K562 (cell line): ENCODE results near the gene B3GALT4. TPM values are rescaled to one million over a fixed set of nuclear protein-coding genes. Genes with fewer than 3 reads are reported as not detected.

Experiments used
- ATF1 ChIP-seq, 2 experiments: fragments of 450-650 bp in 1 of 2; IDR thresholded peaks; 2 replicates each; pipeline ENCODE4 v1.6.1; 2016; ENCODE audit warnings: missing compliant biosample characterization in 1 of 2, missing genetic modification characterization in 1 of 2
- CBX2 ChIP-seq: fragments of 200-600 bp; sonication (generic); IDR thresholded peaks from one replicate; pipeline ENCODE4 v1.6.1; 2012; ENCODE audit warnings: mild to moderate bottlenecking, low read length, inconsistent platforms; ENCODE audit not compliant: insufficient read depth, poor library complexity, severe bottlenecking
- CHD2 ChIP-seq: IDR thresholded peaks from 2 replicates; pipeline ENCODE4 v1.6.1; 2011; ENCODE audit warnings: low read depth, low read length
- CXXC5 ChIP-seq: fragments of 250-450 bp; sonication (Bioruptor Pico); IDR thresholded peaks from 2 replicates; pipeline ENCODE4 v1.8.0; 2022; ENCODE audit warnings: inconsistent platforms, mild to moderate bottlenecking, moderate library complexity
- E2F3 ChIP-seq: fragments of 250-450 bp; sonication (Bioruptor Pico); IDR thresholded peaks from 2 replicates; pipeline ENCODE4 v1.4.0; 2020; ENCODE audit warnings: mild to moderate bottlenecking
- EP400 ChIP-seq: fragments of 450-650 bp; IDR thresholded peaks from 2 replicates; pipeline ENCODE4 v1.6.1; 2017; ENCODE audit warnings: antibody characterized with exemption, mild to moderate bottlenecking, moderate library complexity
- HDGF ChIP-seq: fragments of 450-650 bp; IDR thresholded peaks from 2 replicates; pipeline ENCODE4 v1.6.1; 2016
- KAT2B ChIP-seq: IDR thresholded peaks from one replicate; pipeline ENCODE4 v1.6.1; 2012; ENCODE audit warnings: low read depth, mild to moderate bottlenecking, control low read depth, inconsistent platforms, low read length, moderate library complexity
- NFYB ChIP-seq: IDR thresholded peaks from 2 replicates; pipeline ENCODE4 v1.6.1; 2011; ENCODE audit warnings: mild to moderate bottlenecking, moderate library complexity; ENCODE audit not compliant: insufficient read length; ENCODE audit errors: extremely low read depth
- SIN3A ChIP-seq, 2 experiments: fragments of 150-350 bp in 1 of 2; IDR thresholded peaks; 2 replicates each; pipeline ENCODE4 v1.6.1; 2011 to 2016; ENCODE audit warnings: borderline replicate concordance in 2 of 2, low read depth in 2 of 2, low read length in 2 of 2, mild to moderate bottlenecking in 2 of 2, moderate library complexity in 2 of 2; ENCODE audit not compliant: control insufficient read depth in 1 of 2
- TGIF2 ChIP-seq: sonication (generic); formaldehyde crosslinking; IDR thresholded peaks from 2 replicates; pipeline ENCODE4 v1.8.1; 2022; ENCODE audit warnings: mild to moderate bottlenecking, missing genetic modification reagents, moderate library complexity
- TRIM24 ChIP-seq, 2 experiments: fragments of 450-650 bp; IDR thresholded peaks; 2 replicates each; pipeline ENCODE4 v1.6.1; 2016
- ZNF444 ChIP-seq: fragments of 250-450 bp; sonication (Bioruptor Pico); IDR thresholded peaks from 2 replicates; pipeline ENCODE4 v1.4.0; 2020; ENCODE audit warnings: mild to moderate bottlenecking, moderate library complexity
- ZNF717 ChIP-seq: fragments of 250-450 bp; sonication (Bioruptor Pico); IDR thresholded peaks from 2 replicates; pipeline ENCODE4 v1.5.0; 2021
- ZNF778 ChIP-seq: fragments of 450-650 bp; formaldehyde crosslinking; IDR thresholded peaks from 2 replicates; pipeline ENCODE4 v1.4.0; 2020; ENCODE audit warnings: mild to moderate bottlenecking, moderate library complexity
- polyA plus RNA-seq, 8 experiments: library from polyadenylated mRNA; depleted of rRNA in 4 of 8; stranded (reverse) in 5 of 8; unstranded in 3 of 8; fragments of >200 nt; fragmentation: Nextera tagmentation in 2 of 8; fragmentation: Illumina TruSeq in 1 of 8; extraction: Ambion mirVana in 2 of 8; extraction: Trizol in 1 of 8; gene quantifications; 2 replicates each; pipeline versions ENCODE4 v1.2.1 to v1.2.3, GENCODE V29; 2011 to 2014; ENCODE audit warnings: inconsistent platforms in 1 of 8, missing spikeins in 1 of 8
- total RNA-seq, 7 experiments: library from RNA; depleted of rRNA in 6 of 7; stranded (reverse); fragments of >200 nt in 6 of 7; fragmentation: Illumina TruSeq in 2 of 7; extraction: Trizol in 2 of 7; gene quantifications; 2 replicates each; pipeline versions ENCODE4 v1.2.1 to v1.2.3, GENCODE V29; 2011 to 2021; ENCODE audit warnings: low replicate concordance in 1 of 7
- TF ChIP-seq, protein P1 (sequence below), 2 experiments: fragments of 450-650 bp; IDR thresholded peaks; 2 replicates each; pipeline ENCODE4 v1.6.1; 2016; ENCODE audit warnings: mild to moderate bottlenecking in 2 of 2, borderline replicate concordance in 1 of 2, low read depth in 1 of 2, moderate library complexity in 1 of 2

B3GALT4 gene
- total and polyA plus RNA-seq, 9 of the 15 experiments (the other 6 are each of a cell fraction or from before 2014, with no cell fraction given): 0.11 to 1.3 (median 0.53) TPM; not detected in 1

DNA sequence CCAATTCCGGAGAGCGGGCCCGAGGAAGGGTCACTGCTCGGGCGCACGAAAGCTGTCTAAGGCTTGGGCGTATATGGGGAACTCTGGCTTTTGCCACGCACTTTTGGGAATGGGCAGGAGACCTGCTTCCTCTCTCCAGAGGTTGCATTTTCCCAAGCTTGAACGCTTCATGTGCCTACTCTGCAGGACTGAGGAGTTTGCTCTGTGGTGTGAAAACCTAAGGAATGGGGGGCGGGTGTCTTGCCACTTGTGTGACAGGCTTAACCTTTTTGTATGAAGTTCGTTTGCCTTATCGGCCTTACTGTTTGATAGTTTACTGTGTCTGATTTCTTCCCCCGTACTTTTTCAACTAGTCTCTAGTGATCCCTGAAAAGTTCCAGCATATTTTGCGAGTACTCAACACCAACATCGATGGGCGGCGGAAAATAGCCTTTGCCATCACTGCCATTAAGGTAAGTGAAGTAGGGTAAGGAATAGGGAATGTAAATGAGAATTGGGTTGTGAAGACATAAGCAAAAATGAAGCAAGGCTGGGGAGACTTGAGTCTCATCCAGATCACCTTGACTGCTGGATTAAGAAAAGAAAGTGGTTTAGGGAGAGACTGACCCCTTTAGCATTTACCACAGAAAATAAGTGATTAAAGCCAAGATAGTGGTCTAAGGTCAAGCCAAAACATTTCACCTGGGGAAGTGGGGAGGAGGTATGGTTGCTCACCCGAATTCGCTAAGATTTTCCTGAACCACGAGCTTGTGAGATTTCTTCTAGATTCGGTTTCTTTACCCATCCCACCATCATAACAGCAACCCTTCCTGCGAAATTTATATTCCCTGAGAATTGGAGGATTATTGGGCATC is 4.4 kb upstream of the B3GALT4 start (continued):
- peak; percentile 4; the same call in 1 of the 2 replicates for TF ChIP-seq CHD2
- no peak for TF ChIP-seq ZNF444
- TF ChIP-seq NFYB: no peak
- TF ChIP-seq ZNF778 (CRISPR knock-in tag): no peak
- TF ChIP-seq TGIF2: no peak
- TF ChIP-seq CXXC5 (CRISPR knock-in tag): no peak
- no peak for TF ChIP-seq KAT2B
- TF ChIP-seq TRIM24 (IDR thresholded peaks at IDR 0.05): no peak
- TF ChIP-seq EP400: no peak
- TF ChIP-seq CBX2: no peak
- TF ChIP-seq E2F3: 0 out of 2 replicates have a peak, but pooled peaks have one; percentile 35
- TF ChIP-seq, protein P1, sequence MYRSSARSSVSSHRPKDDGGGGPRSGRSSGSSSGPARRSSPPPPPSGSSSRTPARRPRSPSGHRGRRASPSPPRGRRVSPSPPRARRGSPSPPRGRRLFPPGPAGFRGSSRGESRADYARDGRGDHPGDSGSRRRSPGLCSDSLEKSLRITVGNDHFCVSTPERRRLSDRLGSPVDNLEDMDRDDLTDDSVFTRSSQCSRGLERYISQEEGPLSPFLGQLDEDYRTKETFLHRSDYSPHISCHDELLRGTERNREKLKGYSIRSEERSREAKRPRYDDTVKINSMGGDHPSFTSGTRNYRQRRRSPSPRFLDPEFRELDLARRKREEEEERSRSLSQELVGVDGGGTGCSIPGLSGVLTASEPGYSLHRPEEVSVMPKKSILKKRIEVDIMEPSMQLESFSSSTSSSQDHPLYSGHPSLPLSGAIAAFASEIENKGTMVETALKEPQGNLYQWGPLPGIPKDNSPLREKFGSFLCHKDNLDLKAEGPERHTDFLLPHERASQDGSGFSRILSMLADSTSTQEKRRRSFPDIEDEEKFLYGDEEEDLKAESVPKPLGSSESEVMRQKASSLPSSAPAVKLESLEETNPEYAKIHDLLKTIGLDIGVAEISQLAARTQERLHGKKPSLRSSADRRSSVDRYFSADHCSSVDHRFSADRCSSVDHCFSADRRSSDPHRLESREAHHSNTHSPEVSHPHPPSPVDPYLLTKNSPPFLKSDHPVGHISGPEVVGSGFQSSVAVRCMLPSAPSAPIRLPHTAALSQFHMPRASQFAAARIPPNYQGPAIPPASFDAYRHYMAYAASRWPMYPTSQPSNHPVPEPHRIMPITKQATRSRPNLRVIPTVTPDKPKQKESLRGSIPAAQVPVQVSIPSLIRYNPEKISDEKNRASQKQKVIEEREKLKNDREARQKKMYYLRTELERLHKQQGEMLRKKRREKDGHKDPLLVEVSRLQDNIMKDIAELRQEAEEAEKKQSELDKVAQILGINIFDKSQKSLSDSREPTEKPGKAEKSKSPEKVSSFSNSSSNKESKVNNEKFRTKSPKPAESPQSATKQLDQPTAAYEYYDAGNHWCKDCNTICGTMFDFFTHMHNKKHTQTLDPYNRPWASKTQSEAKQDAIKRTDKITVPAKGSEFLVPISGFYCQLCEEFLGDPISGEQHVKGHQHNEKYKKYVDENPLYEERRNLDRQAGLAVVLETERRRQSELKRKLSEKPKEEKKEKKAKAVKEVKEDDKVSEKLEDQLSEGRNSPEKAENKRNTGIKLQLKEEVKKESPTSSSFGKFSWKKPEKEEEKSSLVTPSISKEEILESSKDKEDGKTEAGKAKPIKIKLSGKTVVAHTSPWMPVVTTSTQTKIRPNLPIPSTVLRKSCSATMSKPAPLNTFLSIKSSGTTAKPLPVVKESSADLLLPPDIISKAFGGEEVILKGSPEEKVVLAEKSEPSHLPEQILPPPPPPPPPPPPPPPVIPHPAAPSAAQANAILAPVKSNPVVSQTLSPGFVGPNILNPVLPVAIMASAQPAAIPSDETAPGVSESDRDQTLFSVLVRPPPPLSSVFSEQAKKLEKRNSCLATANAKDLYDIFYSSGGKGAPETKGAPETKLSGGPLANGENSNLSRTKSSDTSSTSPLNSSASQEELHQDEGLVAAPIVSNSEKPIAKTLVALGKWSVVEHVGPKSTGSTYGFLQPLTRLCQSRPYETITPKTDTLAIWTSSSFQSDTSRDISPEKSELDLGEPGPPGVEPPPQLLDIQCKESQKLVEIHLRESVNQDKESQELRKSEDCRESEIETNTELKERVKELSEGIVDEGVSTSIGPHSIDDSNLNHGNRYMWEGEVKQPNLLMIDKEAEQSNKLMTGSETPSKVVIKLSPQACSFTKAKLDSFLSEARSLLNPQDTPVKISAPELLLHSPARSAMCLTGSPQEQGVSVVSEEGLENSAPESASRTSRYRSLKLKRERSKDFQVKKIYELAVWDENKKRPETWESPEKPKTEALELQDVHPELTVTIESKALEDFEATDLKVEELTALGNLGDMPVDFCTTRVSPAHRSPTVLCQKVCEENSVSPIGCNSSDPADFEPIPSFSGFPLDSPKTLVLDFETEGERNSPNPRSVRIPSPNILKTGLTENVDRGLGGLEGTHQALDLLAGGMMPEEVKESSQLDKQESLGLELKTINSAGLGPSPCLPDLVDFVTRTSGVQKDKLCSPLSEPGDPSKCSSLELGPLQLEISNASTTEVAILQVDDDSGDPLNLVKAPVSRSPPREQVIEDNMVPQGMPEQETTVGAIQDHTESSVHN (IDR thresholded peaks at IDR 0.05; ENCODE audit: borderline replicate concordance in 1 of 2, low read depth in 1 of 2): 0 out of 4 replicates have a peak, but pooled peaks of 1 of the 2 experiments have one; percentile 55
- TF ChIP-seq ATF1 (CRISPR knock-in tag; IDR thresholded peaks at IDR 0.05): no peak
- TF ChIP-seq ATF1 (tag; IDR thresholded peaks at IDR 0.05): no peak
- TF ChIP-seq ZNF717: no peak
- no peak for TF ChIP-seq HDGF
- TF ChIP-seq SIN3A (IDR thresholded peaks at IDR 0.05; ENCODE audit: borderline replicate concordance in 2 of 2, control insufficient read depth in 1 of 2, low read depth in 2 of 2, low read length in 2 of 2): peak; percentile 24 to 44; a peak in 2 of 4 replicates
